Adipocyte (in vitro differentiated cells): ENCODE data around the gene TSPO2.

ENCODE experiments used
- DNase-seq: peaks from one replicate; pipeline ENCODE4 v3.0.0-alpha.2; 2015; ENCODE audit warnings: low read depth
- H3K27me3 ChIP-seq: replicated peaks from 2 replicates; pipeline ENCODE4 v1.7.0; 2013; ENCODE audit warnings: mild to moderate bottlenecking, low read length, moderate library complexity; ENCODE audit not compliant: control insufficient read depth, insufficient read depth
- H3K36me3 ChIP-seq: 2 replicates; pipeline ENCODE4 v1.7.0; 2013; ENCODE audit warnings: low read length, mild to moderate bottlenecking, moderate library complexity; ENCODE audit not compliant: control insufficient read depth, insufficient read depth, severe bottlenecking
- H3K4me1 ChIP-seq: 2 replicates; pipeline ENCODE4 v1.7.0; 2013; ENCODE audit warnings: mild to moderate bottlenecking, low read length, moderate library complexity; ENCODE audit not compliant: control insufficient read depth, insufficient read depth
- H3K4me3 ChIP-seq: 2 replicates; pipeline ENCODE4 v1.7.0; 2013; ENCODE audit warnings: mild to moderate bottlenecking, low read length, moderate library complexity
- H3K9ac ChIP-seq: 2 replicates; pipeline ENCODE4 v1.7.0; 2013; ENCODE audit warnings: mild to moderate bottlenecking, low read length, moderate library complexity
- H3K9me3 ChIP-seq: 2 replicates; pipeline ENCODE4 v1.7.0; 2013; ENCODE audit warnings: mild to moderate bottlenecking, low read length, moderate library complexity; ENCODE audit not compliant: control insufficient read depth

The TSPO2 gene

DNA sequence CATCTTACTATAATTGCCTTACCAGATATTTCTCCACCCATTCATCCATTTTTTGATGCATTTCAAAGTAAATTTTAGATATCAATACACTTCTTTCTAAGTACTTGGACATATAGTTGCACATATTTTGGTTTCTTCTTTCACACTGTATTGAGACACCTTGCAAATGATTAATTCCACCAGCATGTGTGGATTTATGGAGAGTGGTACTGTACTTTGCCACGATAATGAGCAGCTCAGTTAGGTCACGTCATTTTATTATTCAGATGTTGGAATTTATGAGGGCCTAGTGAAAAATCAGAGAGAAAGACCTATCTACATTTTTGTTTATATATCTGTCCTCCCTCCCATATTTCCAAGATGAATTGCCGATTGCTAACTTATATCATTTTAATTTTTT, 35.8 kb downstream of the TSPO2 start:
- Histone ChIP-seq H3K27me3 (no peaks in the 10 kb centered on the region), H3K4me3 (no peak overlapping the region), H3K9me3 (no peaks in the 10 kb centered on the region), H3K4me1 (peaks cover 22% of the 10 kb centered on the region), H3K9ac (no peak overlapping the region), H3K36me3 (peaks cover 42% of the 10 kb centered on the region)
- DNase-seq = no peak

DNA sequence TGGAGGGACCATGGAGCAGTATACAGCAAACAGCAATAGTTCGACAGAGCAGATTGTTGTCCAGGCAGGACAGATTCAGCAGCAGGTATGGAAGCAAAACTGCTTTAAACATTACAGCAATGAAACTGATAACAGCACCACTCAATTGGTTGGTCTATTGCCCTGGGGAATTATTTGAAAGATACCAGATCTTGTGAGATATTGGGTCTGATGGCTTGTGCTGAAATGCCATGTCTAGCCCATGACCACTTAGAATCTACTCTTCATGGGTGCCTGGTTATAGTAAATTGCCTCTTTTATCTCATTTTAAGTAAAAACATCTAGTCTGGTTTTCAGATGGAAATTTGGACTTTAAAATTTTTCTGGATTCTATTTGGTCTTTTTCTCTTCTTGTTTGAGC, 36.8 kb downstream of the TSPO2 start:
- DNase-seq = no peak
- H3K36me3 ChIP-seq = peaks cover 51% of the 10 kb centered on the region
- H3K9ac ChIP-seq = no peak overlapping the region
- no peaks in the 10 kb centered on the region for H3K9me3 ChIP-seq
- no peaks in the 10 kb centered on the region for H3K27me3 ChIP-seq
- peaks cover 20% of the 10 kb centered on the region for H3K4me1 ChIP-seq
- H3K4me3 ChIP-seq = no peak overlapping the region

DNA sequence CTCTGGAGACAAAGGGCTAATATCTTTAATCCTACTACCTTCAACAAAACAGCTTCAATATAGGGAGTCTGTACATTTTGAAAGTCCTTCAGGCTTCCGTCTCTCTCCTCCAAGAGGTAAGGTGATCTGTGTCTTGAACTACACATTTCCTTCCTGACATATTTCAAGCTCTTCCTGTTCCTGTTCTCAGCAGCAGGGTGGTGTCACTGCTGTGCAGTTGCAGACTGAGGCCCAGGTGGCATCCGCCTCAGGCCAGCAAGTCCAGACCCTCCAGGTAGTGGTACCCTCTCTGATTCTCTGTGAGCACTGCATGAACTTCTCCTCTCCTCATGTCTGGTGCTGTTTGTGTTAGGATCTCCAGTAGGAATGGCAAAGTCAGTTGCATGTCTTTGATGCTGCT, 38.4 kb downstream of the TSPO2 start:
- Histone ChIP-seq H3K4me1 (peaks cover 7% of the 10 kb centered on the region), H3K9ac (no peak overlapping the region), H3K9me3 (no peaks in the 10 kb centered on the region), H3K27me3 (no peaks in the 10 kb centered on the region), H3K36me3 (peaks cover 66% of the 10 kb centered on the region), H3K4me3 (no peak overlapping the region)
- no peak for DNase-seq

DNA sequence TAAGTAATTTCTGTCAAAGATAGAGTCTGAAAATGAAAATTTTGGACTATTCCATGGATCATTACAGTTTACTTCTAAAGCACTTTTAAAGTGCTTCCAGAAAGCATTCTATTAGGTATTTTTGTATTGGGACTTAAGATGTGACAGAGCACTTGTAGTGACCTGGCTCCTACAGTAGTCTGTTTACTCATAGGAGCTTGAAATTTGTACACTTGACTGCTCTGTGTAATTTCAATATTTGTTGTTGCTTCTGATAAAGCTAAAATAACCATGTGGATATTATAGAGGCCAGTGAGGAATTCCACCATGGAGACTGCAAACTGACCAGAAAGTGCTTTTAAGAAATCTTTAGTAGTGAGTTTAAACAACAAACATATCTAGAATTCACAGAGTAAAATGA, 40.8 kb downstream of the TSPO2 start:
- H3K9me3 ChIP-seq = no peaks in the 10 kb centered on the region
- peaks cover 90% of the 10 kb centered on the region for H3K36me3 ChIP-seq
- no peaks in the 10 kb centered on the region for H3K27me3 ChIP-seq
- no peak for DNase-seq
- H3K4me1 ChIP-seq = no peaks in the 10 kb centered on the region
- no peak overlapping the region for H3K9ac ChIP-seq
- no peak overlapping the region for H3K4me3 ChIP-seq

DNA sequence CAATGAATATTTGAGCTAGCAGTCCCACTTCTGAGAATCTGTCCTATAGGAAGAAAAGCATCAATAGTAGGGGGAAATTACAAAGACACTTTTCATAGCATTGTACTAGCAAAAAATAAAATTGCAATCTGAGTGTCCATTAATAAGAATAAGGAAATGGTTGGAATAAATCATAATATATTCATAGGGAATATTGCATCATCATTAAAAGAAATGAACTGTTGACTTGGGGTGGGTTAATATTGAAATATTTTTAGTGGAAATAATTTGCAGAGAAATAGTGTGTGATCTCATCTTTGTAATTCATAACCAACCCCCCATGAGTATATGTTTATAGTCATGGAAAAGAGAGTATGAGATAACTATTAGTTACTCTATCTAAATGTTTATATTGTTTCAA, 42.9 kb downstream of the TSPO2 start:
- no peak for DNase-seq
- no peak overlapping the region for H3K4me3 ChIP-seq

DNA sequence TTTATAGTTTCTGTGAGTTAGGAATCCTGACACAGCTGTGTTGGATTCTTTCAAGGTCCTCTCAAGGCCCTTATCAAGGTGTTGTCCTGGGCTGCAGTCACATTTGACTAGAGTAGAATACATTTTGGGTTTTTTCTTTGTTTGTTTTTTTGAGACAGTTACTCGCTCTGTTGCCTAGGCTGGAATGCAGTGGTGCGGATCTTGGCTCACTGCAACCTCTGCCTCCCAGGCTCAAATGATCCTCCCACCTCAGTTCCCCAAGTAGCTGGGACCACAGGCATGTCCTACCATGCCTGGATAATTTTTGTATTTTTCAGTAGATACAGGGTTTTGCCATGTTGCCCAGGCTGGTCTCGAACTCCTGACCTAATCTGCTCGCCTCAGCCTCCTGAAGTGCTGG, 46.2 kb downstream of the TSPO2 start:
- peaks cover 10% of the 10 kb centered on the region for H3K4me1 ChIP-seq
- H3K36me3 ChIP-seq = peaks cover 94% of the 10 kb centered on the region
- H3K9ac ChIP-seq = no peak overlapping the region
- H3K27me3 ChIP-seq = no peaks in the 10 kb centered on the region
- H3K4me3 ChIP-seq = no peak overlapping the region
- DNase-seq = no peak
- no peaks in the 10 kb centered on the region for H3K9me3 ChIP-seq

More for the DNA sequence above, 42.9 kb downstream of the TSPO2 start:
- H3K4me1 ChIP-seq = peaks cover 2% of the 10 kb centered on the region
- no peak overlapping the region for H3K9ac ChIP-seq
- H3K36me3 ChIP-seq = peaks cover 93% of the 10 kb centered on the region
- no peaks in the 10 kb centered on the region for H3K27me3 ChIP-seq
- H3K9me3 ChIP-seq = no peaks in the 10 kb centered on the region

DNA sequence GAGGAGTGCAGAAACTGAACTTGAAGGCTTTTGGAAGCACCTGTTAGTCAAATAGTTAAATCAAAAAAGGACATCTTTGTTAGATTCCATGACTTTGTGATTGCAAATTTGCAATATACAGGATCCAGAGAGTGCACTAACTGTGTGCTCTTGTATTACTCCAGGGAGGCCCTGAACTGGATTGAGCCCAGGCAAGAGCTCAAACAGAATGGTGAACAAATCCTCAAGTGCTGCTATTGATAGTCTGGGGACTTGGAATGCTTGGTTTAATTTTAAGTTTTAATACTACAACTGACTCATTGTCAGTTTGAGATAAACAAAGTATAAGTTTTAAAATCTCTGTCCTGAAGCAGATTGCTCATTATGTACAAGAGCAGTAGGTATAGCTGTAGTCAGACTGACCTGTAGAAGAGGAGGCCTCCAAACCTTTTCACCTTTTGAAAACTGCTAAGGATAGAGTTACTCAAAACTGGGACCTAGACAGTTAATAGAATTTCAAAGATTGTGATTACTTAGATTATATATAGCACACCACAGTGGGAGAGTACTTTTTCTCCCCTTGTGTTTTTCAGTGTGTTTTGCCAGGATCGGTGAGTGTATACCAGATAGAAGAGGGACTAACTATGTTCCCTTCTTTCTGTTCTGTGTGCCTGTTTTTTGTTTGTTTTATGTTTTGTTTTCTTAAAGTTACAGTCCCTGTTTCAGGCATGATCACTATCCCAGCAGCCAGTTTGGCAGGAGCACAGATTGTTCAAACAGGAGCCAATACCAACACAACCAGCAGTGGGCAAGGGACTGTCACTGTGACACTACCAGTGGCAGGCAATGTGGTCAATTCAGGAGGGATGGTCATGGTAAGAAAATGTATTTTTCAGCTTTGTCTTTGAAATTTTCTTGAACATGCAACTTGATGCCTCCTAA, 48.8 kb downstream of the TSPO2 start:
- peaks cover 21% of the 10 kb centered on the region for H3K4me1 ChIP-seq
- H3K36me3 ChIP-seq = peaks cover 95% of the 10 kb centered on the region
- no peaks in the 10 kb centered on the region for H3K27me3 ChIP-seq
- H3K9me3 ChIP-seq = no peaks in the 10 kb centered on the region
- DNase-seq = no peak
- peak overlapping the region; percentile 26 for H3K9ac ChIP-seq
- no peak overlapping the region for H3K4me3 ChIP-seq

DNA sequence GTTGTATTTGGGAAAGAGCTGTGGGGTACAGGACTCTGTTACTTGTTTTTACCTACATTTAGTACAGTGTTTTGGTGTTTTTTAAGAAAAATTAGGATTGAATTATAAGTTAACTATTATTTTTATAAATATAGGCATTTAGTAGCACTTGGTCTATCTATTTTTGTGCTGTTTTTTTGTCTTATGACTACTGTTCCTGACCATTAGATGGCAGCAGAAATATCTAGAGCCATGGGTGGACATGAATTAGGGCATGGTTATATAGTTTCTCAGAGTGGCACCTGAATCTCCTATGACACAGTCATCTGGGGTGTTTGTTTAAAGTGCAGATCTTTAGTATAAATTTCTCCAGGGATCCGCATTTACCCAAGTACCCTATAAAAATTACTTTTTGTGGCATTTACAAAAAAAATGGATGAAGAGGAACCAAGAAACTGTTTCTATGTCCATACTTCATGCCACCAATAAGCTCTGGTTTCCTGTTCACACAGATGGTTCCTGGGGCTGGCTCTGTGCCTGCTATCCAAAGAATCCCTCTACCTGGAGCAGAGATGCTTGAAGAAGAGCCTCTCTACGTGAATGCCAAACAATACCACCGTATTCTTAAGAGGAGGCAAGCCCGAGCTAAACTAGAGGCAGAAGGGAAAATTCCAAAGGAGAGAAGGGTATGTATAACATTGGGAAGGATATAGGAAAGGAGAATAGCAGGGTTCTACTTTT, 50.3 kb downstream of the TSPO2 start:
- Histone ChIP-seq H3K4me3 (no peak overlapping the region), H3K9ac (no peak overlapping the region), H3K9me3 (no peaks in the 10 kb centered on the region), H3K36me3 (peaks cover 95% of the 10 kb centered on the region), H3K4me1 (peaks cover 21% of the 10 kb centered on the region), H3K27me3 (no peaks in the 10 kb centered on the region)
- DNase-seq = peak; percentile 63

DNA sequence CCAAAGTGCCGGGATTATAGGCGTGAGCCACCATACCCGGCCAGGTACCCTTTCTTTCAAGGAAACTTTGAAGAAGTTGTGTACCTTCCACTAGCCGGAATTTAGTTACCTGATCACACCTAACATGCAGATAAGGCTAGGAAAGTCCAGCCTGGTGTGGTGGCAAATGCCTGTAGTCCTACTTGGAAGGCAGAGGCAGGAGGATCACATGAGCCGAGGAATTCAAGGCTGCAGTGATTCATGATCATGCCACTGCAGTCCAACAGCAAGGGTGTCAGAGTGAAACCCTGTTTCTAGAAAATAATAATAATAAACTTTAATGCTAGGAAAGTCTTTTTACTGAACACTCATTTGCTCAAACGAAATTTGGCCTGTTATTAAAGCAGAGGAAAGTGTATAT, 51.5 kb downstream of the TSPO2 start:
- no peaks in the 10 kb centered on the region for H3K9me3 ChIP-seq
- DNase-seq = peak; percentile 9
- H3K4me1 ChIP-seq = peaks cover 21% of the 10 kb centered on the region
- no peak overlapping the region for H3K4me3 ChIP-seq
- H3K36me3 ChIP-seq = peaks cover 96% of the 10 kb centered on the region
- peak overlapping the region; percentile 56 for H3K9ac ChIP-seq
- H3K27me3 ChIP-seq = no peaks in the 10 kb centered on the region
